Measurements from ENCODE around the gene HOXD12.

Gene HOXD12

DNA sequence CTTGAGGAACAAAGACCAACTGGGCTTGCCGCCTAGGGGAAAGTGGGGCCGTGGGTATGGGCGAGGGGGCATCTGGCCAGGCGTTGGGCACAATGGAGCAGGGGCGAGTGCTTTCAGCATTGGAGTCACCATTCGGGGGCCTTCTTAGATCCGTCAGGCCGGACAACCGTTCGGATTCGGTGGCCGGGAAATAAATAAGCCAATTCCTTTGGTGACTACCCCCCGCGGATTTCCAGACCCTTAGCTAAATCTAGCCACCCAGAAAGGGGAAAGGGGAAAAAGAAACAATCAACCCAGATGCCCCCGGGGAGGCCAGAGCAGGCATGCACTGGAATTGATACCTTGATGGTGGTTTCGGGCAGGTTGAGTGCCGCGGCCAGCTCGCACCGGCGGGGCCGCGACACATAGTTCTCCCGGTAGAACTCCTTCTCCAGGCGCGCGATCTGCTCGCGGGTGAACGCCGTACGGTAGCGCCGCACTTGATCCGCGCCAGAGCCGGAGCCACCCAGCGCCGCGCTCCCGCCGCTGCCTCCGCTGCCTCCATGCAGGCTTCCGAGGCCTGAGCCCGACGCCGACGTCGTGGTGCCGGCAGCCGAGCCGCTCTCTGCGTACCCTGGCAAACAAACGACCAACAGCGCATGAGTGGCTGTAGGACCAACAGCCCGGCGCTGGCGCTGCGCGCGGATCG is 17.6 kb upstream of the HOXD12 start:
- Histone ChIP-seq H3K4ac (ENCODE audit: low read depth in 1 of 2, low read length in 2 of 2) (no peak overlapping the region), H3K27ac (ENCODE audit: low read length, poor library complexity, severe bottlenecking) (no peak overlapping the region), H2BK120ac (ENCODE audit: low read depth, low read length) (no peak overlapping the region), H3K18ac (ENCODE audit: low read depth in 1 of 2, low read length in 2 of 2) (no peak overlapping the region), H2BK15ac (ENCODE audit: low read depth, poor library complexity, severe bottlenecking) (peak overlapping the region; percentile 48), H3K4me1 (ENCODE audit: control insufficient read depth, insufficient read depth, low read depth, low read length) (peaks cover 32% of the 10 kb centered on the region), H2BK12ac (ENCODE audit: low read length in 2 of 2) (no peak overlapping the region), H4K8ac (ENCODE audit: low read length) (peak overlapping the region; percentile 28), H3K9ac (ENCODE audit: low read length) (no peak overlapping the region), H2AK5ac (ENCODE audit: low read length, severe bottlenecking) (no peak overlapping the region), H2AFZ (ENCODE audit: low read depth, low read length) (no peak overlapping the region), H3K4me3 (ENCODE audit: insufficient read depth in 1 of 2, low read depth in 1 of 2, low read length in 2 of 2) (no peak overlapping the region), H3K9me3 (ENCODE audit: control insufficient read depth, low read length) (no peaks in the 10 kb centered on the region), H3K4me2 (ENCODE audit: low read length, poor library complexity, severe bottlenecking) (peak overlapping the region; percentile 29), H3K14ac (ENCODE audit: low read length in 2 of 2) (no peak overlapping the region), H3K79me1 (replicated peaks; ENCODE audit: low read length, poor library complexity, severe bottlenecking) (no peaks in the 10 kb centered on the region), H3K23ac (ENCODE audit: low read length in 2 of 2) (peak overlapping the region in 1 of 2 experiments; percentile 52), H4K91ac (ENCODE audit: low read length) (no peak overlapping the region), H3K27me3 (ENCODE audit: control insufficient read depth in 1 of 2, insufficient read depth in 1 of 2, low read length in 2 of 2) (peaks cover 88 to 95% of the 10 kb centered on the region in 2 experiments), H3K36me3 (ENCODE audit: control insufficient read depth in 1 of 2, insufficient read depth in 2 of 2, low read depth in 1 of 2, low read length in 2 of 2) (peaks cover 0 to 3% of the 10 kb centered on the region in 2 experiments), H2BK5ac (ENCODE audit: low read depth, low read length, poor library complexity, severe bottlenecking) (no peak overlapping the region)
- 2% methylated on average over 58 of the region's 62 CpGs for WGBS
- no peak for DNase-seq

- 2% methylated on average over 8 of the region's 10 CpGs for WGBS
- no peak overlapping the region for H2AFZ ChIP-seq (ENCODE audit: low read depth, low read length)
- no peak overlapping the region for H2BK15ac ChIP-seq (ENCODE audit: low read depth, poor library complexity, severe bottlenecking)
- H3K18ac ChIP-seq (ENCODE audit: low read depth in 1 of 2, low read length in 2 of 2), result no peak overlapping the region
- H4K91ac ChIP-seq (ENCODE audit: low read length), result no peak overlapping the region
- no peak overlapping the region for H3K27ac ChIP-seq (ENCODE audit: low read length, poor library complexity, severe bottlenecking)
- no peak overlapping the region for H3K9ac ChIP-seq (ENCODE audit: low read length)
- H2BK120ac ChIP-seq (ENCODE audit: low read depth, low read length), result no peak overlapping the region
- peaks cover 32% of the 10 kb centered on the region for H3K4me1 ChIP-seq (ENCODE audit: control insufficient read depth, insufficient read depth, low read depth, low read length)
- H3K9me3 ChIP-seq (ENCODE audit: control insufficient read depth, low read length), result no peaks in the 10 kb centered on the region
- peak overlapping the region; percentile 28 for H4K8ac ChIP-seq (ENCODE audit: low read length)
- peaks cover 0 to 3% of the 10 kb centered on the region in 2 experiments for H3K36me3 ChIP-seq (ENCODE audit: control insufficient read depth in 1 of 2, insufficient read depth in 2 of 2, low read depth in 1 of 2, low read length in 2 of 2)
- H3K27me3 ChIP-seq (ENCODE audit: control insufficient read depth in 1 of 2, insufficient read depth in 1 of 2, low read length in 2 of 2), result peaks cover 91 to 95% of the 10 kb centered on the region in 2 experiments
- no peak for DNase-seq
- H3K4ac ChIP-seq (ENCODE audit: low read depth in 1 of 2, low read length in 2 of 2), result no peak overlapping the region
- no peak overlapping the region for H3K14ac ChIP-seq (ENCODE audit: low read length in 2 of 2)
- H3K4me2 ChIP-seq (ENCODE audit: low read length, poor library complexity, severe bottlenecking), result no peak overlapping the region
- no peak overlapping the region for H2AK5ac ChIP-seq (ENCODE audit: low read length, severe bottlenecking)
- no peak overlapping the region for H2BK5ac ChIP-seq (ENCODE audit: low read depth, low read length, poor library complexity, severe bottlenecking)
- no peaks in the 10 kb centered on the region for H3K79me1 ChIP-seq (replicated peaks; ENCODE audit: low read length, poor library complexity, severe bottlenecking)
- H2BK12ac ChIP-seq (ENCODE audit: low read length in 2 of 2), result no peak overlapping the region
- no peak overlapping the region for H3K4me3 ChIP-seq (ENCODE audit: insufficient read depth in 1 of 2, low read depth in 1 of 2, low read length in 2 of 2)
- H3K23ac ChIP-seq (ENCODE audit: low read length in 2 of 2), result no peak overlapping the region
These were observed 17.1 kb upstream of the HOXD12 start for GRCh38 chr2:176082525-176082823.

GRCh38 chr2:176082824-176083751 is 16.5 kb upstream of the HOXD12 start:
- Histone ChIP-seq H3K27me3 (ENCODE audit: control insufficient read depth in 1 of 2, insufficient read depth in 1 of 2, low read length in 2 of 2) (peaks cover 96 to 97% of the 10 kb centered on the region in 2 experiments), H3K79me1 (replicated peaks; ENCODE audit: low read length, poor library complexity, severe bottlenecking) (no peaks in the 10 kb centered on the region), H2AFZ (ENCODE audit: low read depth, low read length) (no peak overlapping the region), H3K4me1 (ENCODE audit: control insufficient read depth, insufficient read depth, low read depth, low read length) (peaks cover 36% of the 10 kb centered on the region), H3K4ac (ENCODE audit: low read depth in 1 of 2, low read length in 2 of 2) (no peak overlapping the region), H2BK120ac (ENCODE audit: low read depth, low read length) (no peak overlapping the region), H2BK12ac (ENCODE audit: low read length in 2 of 2) (no peak overlapping the region), H4K8ac (ENCODE audit: low read length) (no peak overlapping the region), H3K27ac (ENCODE audit: low read length, poor library complexity, severe bottlenecking) (no peak overlapping the region), H3K4me2 (ENCODE audit: low read length, poor library complexity, severe bottlenecking) (no peak overlapping the region), H3K4me3 (ENCODE audit: insufficient read depth in 1 of 2, low read depth in 1 of 2, low read length in 2 of 2) (peak overlapping the region in 1 of 2 experiments; percentile 24), H3K18ac (ENCODE audit: low read depth in 1 of 2, low read length in 2 of 2) (no peak overlapping the region), H2BK5ac (ENCODE audit: low read depth, low read length, poor library complexity, severe bottlenecking) (no peak overlapping the region), H3K9ac (ENCODE audit: low read length) (no peak overlapping the region), H3K23ac (ENCODE audit: low read length in 2 of 2) (no peak overlapping the region), H4K91ac (ENCODE audit: low read length) (no peak overlapping the region), H3K36me3 (ENCODE audit: control insufficient read depth in 1 of 2, insufficient read depth in 2 of 2, low read depth in 1 of 2, low read length in 2 of 2) (peaks cover 0 to 3% of the 10 kb centered on the region in 2 experiments), H2BK15ac (ENCODE audit: low read depth, poor library complexity, severe bottlenecking) (no peak overlapping the region), H2AK5ac (ENCODE audit: low read length, severe bottlenecking) (no peak overlapping the region), H3K9me3 (ENCODE audit: control insufficient read depth, low read length) (no peaks in the 10 kb centered on the region), H3K14ac (ENCODE audit: low read length in 2 of 2) (no peak overlapping the region)
- DNase-seq, result no peak
- WGBS, result 2% methylated on average over 66 of the region's 66 CpGs

DNA sequence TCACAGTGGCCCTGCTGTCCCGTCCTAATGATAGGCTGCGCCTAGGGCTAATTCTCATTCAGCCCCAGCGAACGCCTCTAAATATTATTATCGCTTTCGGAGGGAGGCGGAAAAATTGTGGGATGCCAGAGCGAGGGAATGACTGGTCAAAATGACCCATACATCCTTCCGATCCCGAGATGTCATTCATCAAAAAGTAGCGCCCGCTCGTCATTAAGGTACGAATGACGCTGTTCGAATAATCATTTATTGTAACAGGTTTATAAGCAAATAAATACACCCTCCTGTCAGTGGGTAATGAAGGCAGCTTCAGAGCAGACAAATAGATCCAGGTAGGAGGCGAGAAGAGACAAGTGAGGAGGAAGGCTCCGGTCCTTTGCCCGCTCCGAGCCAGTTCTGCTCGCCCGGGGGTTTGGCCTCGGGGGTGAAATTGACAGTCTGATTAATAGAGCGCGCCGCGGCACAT is 15.8 kb upstream of the HOXD12 start, which contains the start of gene EVX2:
Gene EVX2 (minus strand): TSS at position 167 of the 466 bp plus-strand sequence. CDS start 186 bp downstream, outside the sequence.
- WGBS, result 5% methylated on average over 19 of the region's 27 CpGs
- Histone ChIP-seq H3K4ac (ENCODE audit: low read depth in 1 of 2, low read length in 2 of 2) (no peak within 1 kb of the TSS), H2BK15ac (ENCODE audit: low read depth, poor library complexity, severe bottlenecking) (no peak within 1 kb of the TSS), H3K4me1 (ENCODE audit: control insufficient read depth, insufficient read depth, low read depth, low read length) (peaks cover 40% of the 10 kb centered on the region), H2AFZ (ENCODE audit: low read depth, low read length) (no peak within 1 kb of the TSS), H3K36me3 (ENCODE audit: control insufficient read depth in 1 of 2, insufficient read depth in 2 of 2, low read depth in 1 of 2, low read length in 2 of 2) (peaks cover 0 to 3% of the 10 kb centered on the region in 2 experiments), H3K23ac (ENCODE audit: low read length in 2 of 2) (no peak within 1 kb of the TSS), H3K9ac (ENCODE audit: low read length) (no peak within 1 kb of the TSS), H2AK5ac (ENCODE audit: low read length, severe bottlenecking) (no peak within 1 kb of the TSS), H3K4me3 (ENCODE audit: insufficient read depth in 1 of 2, low read depth in 1 of 2, low read length in 2 of 2) (peak within 1 kb of the TSS in 1 of 2 experiments; percentile 24), H3K14ac (ENCODE audit: low read length in 2 of 2) (no peak within 1 kb of the TSS), H3K9me3 (ENCODE audit: control insufficient read depth, low read length) (no peaks in the 10 kb centered on the region), H3K27me3 (ENCODE audit: control insufficient read depth in 1 of 2, insufficient read depth in 1 of 2, low read length in 2 of 2) (peaks cover 95 to 97% of the 10 kb centered on the region in 2 experiments), H4K8ac (ENCODE audit: low read length) (no peak within 1 kb of the TSS), H3K79me1 (replicated peaks; ENCODE audit: low read length, poor library complexity, severe bottlenecking) (no peaks in the 10 kb centered on the region), H4K91ac (ENCODE audit: low read length) (no peak within 1 kb of the TSS), H2BK5ac (ENCODE audit: low read depth, low read length, poor library complexity, severe bottlenecking) (no peak within 1 kb of the TSS), H2BK120ac (ENCODE audit: low read depth, low read length) (no peak within 1 kb of the TSS), H3K27ac (ENCODE audit: low read length, poor library complexity, severe bottlenecking) (no peak within 1 kb of the TSS), H3K4me2 (ENCODE audit: low read length, poor library complexity, severe bottlenecking) (no peak within 1 kb of the TSS), H2BK12ac (ENCODE audit: low read length in 2 of 2) (no peak within 1 kb of the TSS), H3K18ac (ENCODE audit: low read depth in 1 of 2, low read length in 2 of 2) (no peak within 1 kb of the TSS)
- no peak for DNase-seq
